ENCODE results near the gene NEDD9.

GRCh38 chr6:11271228-11272020 is 39.0 kb upstream of the NEDD9 start:
- TF ChIP-seq KDM6A (CRISPR knock-in tag; IDR thresholded peaks at IDR 0.05; ENCODE audit: low read depth), result no peak
- no peak for TF ChIP-seq TIGD3 (CRISPR knock-in tag; IDR thresholded peaks at IDR 0.05; ENCODE audit: borderline replicate concordance)
- no peak for TF ChIP-seq CTCF (CRISPR knock-in tag; IDR thresholded peaks at IDR 0.05)
- TF ChIP-seq MAX (IDR thresholded peaks at IDR 0.05), result no peak
- TF ChIP-seq ZBTB34 (CRISPR knock-in tag; IDR thresholded peaks at IDR 0.05), result no peak

Measured in HepG2 (cell line).